ENCODE results near the gene COQ10B.
A peak's percentile ranks its signal among the peaks of the same experiment; 100 is the strongest.
"Not testable (repeated sequence)": the region's sequence is repeated elsewhere in the genome, so short reads cannot be mapped to it uniquely, and the experiment has no call there.

Gene COQ10B

DNA sequence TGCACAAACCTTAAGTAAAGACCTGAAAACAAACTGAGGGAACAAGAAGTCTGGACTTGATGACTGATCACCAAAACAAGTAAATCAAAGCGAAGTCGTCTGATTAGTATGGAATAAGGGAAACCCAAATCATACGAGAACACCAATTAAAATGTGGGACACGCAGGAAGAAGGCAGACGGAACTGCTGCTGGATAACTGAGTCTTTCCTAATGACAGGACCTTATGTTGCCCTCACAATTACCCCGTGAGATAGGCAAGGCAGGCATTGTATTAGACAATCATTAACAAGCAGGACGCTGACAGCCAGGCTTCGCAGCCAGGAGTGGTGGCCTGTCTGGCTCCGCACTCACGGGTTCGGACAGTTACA is 614 bp upstream of the COQ10B start:
- DNase-seq = no peak

DNA sequence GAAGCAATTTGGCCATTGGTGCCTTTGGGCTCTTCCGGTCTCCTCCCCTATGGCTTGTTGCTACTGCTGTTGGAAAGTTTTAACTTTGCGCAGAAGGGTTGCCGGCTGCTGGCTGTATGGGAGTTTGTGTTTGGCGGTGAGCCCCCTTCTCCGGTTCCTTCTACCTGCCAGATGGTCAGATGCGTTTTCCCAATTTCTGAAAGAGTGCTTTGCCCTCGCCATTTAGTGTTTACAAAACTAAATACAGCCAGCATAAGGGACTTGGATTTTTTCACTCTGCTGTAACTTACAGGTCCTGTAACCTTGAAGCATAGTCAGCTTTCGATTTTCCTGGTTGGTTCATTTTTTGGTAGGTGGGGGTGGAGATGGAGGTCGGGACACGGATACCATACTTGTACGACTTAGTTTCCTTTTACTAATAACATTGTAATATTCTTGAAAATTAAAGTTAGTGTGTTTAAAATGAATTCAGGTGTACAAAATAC is 604 bp downstream of the COQ10B start:
- DNase-seq = no peak

DNA sequence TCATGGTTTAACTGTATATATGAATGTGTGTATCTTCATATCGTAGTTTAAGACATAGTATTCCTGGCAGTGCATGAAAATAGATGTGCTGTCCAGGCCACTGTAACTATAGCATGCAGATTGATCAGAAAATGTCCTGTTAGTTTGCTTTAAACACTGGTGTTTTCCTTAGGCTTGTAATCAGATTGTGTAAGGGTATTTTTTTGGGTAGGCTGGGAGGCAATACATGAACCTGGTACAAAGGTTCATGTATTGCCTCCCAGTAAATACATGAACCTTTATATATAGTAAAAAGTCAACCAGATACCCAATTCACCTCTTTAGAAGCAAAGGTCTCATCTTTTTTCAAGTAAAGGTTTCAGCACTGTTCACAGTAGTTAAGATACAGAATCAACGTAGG is 1.6 kb downstream of the COQ10B start:
- no peak for DNase-seq

DNA sequence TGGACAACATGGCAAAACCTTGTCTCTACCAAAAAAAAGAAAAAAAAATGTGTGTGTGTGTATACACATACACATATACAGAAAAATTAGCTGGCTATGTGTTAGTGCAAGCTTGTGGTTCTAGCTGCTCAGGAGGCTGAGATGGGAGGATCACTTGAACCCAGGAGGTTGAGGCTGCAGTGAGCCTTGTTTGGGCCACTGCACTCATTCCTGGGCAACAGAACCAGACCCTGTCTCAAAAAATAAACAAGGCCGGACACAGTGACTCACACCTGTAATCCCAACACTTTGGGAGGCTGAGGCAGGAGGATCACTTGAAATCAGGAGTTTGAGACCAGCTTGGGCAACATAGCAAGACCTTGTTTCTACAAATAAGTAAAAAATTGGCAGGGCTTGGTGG is 2.1 kb downstream of the COQ10B start:
- DNase-seq = no peak

DNA sequence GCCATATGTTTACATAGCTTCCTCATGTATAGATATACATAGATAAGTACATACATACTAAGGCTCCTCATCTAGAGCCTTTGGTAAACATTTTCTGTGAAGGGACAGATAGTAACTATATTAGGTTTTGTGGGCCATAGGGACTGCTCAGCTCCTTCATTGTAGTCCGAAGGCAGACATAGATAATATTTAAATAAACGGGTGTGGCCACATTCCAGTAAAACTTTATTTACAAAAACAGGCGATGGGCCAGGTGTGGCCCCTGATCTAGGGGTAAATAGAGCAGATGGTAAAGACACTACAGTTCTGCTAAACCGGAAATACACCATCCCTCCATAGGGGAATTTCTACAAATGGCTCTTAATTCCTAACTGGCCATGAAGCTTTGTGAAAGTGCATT is 7.3 kb downstream of the COQ10B start:
- no peak for DNase-seq

DNA sequence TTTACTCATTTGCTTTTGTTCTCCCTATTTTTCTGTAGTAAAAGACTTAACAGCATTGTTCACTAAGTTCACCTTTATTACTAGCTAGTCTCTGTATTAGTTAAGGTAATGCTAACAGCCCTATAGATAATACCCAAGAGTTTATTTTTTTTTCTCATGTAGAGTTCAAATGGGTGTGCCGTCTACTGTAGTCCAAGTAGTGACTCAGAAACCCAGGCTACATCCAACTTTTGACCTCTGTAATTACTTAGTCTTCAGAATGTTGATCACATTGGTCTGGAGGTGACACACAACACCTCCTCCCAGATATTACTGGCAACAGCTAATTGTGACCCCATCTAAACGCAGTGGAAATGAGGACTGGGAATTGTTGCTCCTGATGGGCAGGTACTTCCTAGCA is 7.7 kb downstream of the COQ10B start:
- DNase-seq = no peak

DNA sequence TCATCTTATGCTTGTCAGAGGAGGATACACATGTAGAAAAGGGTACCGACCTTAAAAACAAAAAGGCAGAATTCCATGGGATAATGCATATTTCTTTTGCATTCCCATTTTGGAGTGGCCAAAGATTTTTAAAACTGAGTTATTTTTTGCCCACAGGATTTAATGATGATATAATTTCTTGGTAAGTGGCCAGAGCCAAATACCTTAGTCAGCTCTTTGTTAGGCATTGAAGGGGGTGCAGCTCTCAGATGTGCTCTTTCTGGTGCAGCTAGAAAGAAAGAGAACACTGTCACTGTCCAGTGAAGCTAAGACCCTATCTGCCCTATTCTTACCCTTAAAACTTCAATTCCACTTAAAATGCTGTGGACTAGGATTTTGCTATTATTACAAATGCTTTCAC is 10.8 kb downstream of the COQ10B start:
- DNase-seq = no peak

DNA sequence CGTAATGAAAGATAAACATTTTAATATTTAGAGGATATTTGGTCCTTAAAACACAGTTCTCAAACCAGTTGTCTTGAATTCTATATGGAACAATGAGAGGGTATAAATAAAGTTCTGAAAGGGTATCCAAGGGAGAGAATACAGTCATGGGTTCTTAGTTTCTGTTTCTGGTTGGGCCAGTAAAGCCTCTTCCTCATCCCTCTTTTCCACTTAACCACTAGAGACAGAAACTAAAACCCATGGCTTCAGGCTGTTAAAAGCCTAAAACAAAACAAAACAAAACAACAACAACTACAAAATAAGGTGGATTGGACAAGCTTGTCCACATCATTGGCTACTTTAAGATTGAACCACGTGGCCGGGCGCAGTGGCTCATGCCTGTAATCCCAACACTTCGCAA is 18.8 kb downstream of the COQ10B start:
- no peak for DNase-seq

DNA sequence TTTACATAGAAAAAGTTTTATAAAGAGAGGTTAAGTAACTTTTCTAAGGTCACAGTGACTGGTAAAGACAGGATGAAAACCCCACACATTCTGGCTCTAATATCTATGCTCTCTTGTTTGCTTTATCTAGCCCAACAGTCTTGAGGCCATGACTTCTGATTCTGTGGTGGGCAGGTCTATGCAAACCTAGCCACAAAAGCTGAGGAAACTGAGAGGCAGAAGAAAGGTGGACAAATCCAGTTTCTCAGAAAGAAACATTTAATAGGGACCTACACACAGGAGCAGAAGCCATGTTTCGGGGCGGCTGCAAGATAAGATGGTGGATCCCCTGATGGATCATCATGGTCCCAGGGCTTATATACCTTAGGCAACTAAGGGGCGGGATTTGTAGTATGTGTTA is 24.4 kb downstream of the COQ10B start:
- no peak for DNase-seq

DNA sequence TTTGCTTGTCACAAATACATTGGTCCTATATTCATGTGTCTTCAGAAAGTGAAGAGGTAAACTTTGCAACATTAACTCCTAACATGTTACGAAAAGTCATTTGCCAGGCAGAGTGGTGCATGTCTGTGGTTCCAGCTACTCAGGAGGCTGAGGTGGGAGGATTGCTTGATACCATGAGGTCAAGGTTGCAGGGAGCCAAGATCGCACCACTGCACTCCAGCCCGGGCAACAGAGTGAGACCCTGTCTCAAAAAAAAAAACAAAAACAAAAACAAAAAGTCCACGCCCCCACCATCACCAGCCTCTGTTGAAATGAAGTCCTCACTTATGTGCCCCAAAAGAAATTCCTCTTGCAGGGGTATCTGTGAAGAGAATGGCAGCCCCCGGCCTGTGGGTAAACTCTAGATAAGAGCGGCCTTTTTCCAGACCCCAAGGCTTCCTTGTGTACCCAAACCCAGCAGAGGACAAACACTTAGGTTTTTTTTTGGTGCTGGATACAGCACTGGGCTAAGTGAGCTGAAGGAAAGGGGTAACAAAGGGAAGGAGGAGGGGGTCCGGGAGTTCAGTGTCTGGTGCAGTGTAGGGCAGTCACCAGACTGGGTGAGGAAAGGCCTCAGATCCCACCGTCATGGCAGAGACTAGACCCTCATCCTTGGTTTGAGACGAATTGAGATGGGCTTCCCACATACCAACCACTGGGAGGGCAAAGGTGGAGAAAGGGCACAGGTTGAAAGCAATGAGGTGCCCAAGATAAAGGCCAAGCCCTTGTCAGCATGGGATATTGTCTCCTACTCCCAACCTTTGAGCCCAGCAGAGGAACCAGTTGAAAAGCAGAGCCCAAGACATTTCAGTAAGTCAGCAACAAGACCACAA is 27.0 kb downstream of the COQ10B start:
- DNase-seq = no peak

DNA sequence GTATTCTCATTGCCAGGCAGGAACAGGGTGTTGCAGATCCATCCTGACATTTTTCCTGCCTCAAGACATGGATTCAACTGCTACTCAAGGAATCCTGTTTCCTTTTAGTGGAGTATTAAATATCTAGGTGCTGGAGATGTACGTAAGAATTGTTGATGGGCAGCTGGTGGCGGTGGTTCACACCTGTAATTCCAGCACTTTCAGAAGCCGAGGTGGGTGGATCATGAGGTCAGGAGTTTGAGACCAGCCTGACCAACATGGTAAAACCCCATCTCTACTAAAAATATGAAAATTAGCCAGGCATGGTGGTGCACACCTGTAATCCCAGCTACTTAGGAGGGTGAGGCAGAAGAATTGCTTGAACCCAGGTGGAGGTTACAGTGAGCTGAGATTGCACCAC is 30.9 kb downstream of the COQ10B start:
- not testable (repeated sequence) for DNase-seq

DNA sequence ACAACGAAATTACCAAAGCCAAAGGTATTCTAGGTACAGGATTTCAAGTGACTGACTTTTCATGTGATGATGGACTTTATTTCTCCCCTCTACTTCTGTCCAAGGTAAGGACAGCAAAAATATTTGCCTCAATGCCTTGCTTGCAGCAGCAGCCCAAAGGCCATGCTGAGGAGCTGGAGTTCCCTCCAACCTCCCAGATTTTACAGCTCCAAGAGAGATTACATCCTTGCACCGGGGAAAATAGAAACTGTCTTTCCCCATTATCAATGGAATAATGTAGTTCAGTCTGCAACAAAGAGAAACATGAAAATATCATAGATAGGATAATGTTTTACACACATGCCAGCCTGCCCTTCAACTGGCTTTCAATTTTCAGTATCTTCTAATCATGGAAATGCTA is 32.8 kb downstream of the COQ10B start:
- no peak for DNase-seq

DNA sequence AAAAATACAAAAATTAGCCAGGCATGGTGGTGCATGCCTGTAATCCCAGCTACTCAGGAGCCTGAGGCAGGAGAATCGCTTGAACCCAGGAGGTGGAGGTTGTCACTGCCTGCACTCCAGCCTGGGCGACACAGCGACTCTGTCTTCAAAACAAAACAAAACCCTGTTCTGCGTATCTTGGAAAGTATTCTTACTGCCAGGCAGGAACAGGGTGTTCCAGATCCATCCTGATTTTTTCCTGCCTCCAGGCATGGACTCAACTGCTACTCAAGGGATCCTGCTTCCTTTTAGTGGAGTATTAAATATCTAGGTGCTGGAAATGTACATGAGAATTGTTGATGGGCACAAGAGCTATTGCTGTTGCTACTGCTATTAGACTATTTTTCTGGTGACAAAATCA is 34.0 kb downstream of the COQ10B start:
- no peak for DNase-seq

DNA sequence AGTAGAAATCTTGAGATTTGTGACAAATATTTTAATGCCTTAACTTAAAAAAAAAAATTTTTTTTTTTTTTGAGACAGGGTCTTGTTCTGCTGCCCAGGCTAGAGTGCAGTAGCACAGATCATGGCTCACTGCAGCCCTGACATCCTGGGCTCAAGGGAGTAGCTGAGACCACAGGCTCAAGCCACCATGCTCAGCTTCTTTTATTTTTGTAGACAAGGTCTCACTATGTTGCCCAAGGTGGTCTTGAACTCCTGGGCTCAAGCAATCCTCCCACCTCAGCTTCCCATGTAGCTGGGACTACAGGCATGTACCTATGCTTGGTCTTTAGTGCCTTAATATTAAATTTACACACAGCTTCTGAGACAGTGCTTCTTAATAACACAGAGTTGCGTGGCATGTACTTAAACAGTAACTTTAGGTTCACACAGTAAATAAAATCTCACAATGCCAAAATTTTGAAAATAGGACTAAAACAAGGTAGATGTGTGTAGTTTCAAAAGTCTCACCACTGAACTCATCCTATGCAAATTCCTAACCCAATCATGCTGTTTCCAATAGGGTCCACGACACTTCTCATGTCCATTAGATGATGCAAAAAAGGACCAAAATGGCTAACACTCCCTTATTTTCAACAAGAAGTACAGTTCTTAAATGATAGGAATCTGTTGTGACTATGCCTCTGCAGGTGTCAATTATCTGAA is 42.2 kb downstream of the COQ10B start:
- DNase-seq = no peak

DNA sequence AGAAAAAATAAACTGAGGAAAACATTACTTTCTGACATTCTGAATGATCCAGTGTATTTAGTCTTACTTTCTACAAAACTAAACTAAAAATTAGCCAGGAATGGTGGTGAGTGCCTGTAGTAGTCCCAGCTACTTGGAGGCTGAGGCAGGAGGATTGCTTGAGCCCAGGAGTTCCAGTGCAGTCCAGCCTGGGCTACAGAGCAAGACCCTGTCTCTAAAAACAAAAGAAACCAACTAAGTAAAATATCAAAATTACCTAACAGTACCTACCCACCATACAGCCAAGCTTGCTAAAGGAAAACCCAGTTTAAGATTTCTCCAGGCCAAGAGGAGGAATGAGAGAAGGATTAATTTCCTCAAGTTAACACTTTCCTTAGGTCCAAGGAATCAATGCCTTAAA is 43.3 kb downstream of the COQ10B start:
- no peak for DNase-seq

DNA sequence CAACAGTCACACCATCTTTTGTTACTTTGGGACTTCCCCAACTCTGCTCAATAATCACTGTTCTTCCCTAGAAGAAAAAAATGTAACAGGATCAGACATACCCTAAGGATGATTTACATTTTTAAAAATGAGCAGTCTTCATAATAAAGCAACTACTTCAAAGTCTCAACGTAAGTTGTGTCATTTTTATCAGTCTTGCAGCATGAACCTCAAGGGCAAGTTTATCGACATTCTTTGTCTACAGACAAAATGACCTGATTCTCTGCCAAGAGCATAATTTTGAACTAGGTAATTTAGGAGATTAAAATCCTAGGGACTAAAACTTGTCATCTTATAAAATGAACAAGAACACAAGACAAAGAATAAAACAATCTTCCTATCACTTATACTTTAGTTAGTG is 44.0 kb downstream of the COQ10B start:
- DNase-seq = no peak

DNA sequence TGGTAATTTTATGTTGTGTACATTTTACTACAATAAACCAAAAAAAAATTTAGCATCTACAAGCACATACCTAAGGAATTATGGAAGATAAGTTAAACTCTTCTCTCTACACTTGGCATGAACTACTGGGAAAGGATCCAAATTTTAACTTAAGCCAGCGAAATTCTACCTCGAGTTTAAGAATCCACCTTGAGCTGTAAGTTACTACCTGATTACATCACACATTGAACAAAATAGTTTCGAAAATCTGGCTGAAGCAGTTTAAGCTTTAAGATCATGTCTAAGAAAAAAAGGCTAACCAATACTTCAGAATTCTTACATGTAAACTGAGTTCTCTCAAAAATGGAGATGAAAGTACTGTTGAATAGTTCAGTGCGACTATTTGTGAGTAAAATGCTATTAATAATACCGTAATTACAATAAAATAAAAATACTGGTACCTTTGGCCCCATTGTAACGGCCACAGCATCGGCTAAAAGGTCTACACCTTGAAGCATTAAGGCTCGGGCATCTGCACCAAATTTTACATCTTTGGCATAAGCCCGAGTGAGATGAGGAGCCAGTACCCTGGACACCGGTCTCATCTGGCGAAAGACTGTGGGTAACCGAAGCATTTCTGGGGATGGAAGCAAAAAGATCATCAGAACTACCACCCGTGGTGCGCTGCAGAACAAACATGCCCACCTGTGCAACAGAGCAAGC is 45.0 kb downstream of the COQ10B start:
- no peak for DNase-seq

DNA sequence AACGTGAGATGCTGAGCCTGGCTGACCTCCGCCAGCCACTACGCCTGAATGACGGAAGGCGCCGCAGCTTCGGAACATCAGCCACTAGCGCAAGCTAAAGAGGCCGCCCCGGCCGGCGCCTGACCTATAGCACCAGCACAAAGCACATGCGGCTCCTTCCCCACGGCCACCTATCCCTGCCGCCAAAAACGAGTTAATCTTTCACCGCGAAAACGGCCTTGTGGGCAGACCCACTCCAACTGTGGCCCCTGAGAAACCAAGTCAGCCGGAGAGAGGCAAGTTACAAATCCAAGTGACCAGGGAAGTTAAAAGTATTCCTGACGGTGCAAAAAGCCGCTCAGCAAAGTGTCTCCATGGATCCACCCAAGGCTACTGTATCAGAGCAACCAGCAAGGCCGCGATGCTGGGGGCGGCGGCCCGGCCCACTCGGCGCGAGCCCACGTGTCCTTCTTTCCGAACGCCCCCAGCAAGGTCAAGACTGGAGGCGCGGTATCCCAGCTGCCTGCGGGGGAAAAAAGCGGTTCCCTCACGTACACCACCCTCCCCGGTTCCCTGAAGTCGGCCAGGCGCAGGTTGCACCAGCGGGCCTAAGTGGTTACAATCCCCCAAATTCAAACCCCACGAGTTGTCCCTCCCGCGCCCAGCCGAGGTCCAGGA is 45.7 kb downstream of the COQ10B start:
- DNase-seq = no peak

DNA sequence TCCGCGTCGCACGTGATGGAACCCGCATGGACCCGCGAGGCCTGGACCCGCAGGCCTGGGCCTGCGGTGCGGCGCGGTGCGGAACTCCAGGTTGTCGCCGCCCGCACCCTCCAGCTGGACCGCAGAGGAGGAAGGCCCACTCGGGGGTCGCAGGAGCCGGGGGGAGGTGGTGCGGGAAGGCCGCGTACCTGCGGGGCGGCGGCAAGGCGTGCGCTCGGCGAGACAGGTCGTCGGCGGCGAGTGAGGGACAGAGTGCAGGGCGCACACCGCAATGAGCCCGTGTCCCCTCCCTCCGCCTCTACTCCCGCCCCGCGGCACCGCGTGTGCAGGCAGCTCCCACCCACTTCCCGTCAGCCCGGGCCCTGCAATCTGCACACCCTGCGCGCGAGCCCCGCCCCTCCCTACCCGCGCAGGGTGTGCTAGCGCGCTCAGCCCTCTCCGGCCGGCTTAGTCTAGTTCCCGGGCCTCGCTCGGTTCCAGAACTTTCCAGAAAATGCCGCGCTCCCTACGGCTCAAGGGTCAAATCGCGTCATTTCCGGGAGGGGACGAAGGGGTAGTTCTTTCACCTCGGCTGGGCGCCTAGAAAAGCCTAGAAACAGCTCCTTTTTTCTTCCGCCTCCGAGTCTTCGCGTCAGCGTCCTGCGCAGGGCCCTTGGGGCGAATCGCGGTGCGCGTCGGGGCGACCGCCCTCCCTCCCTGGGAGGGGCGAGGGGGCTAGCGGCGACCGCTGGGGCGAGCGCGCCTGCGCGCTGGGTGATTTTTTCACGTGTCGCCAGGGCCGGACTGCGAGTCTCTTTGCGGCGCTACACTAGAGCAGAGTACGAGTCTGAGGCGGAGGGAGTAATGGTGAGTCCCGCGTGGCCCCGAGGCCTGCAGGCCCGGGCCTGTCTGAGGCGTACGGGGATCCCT is 46.5 kb downstream of the COQ10B start, which contains the start of the genes HSPD1 and HSPE1:
Gene HSPD1 (minus strand): TSS at position 247 of the 909 bp plus-strand sequence. CDS start 992 bp downstream, outside the sequence.
Gene HSPE1 (plus strand): TSS at position 786 of the 909 bp plus-strand sequence. CDS start 58 bp downstream, at position 844.
- peak; percentile 98 for DNase-seq

DNA sequence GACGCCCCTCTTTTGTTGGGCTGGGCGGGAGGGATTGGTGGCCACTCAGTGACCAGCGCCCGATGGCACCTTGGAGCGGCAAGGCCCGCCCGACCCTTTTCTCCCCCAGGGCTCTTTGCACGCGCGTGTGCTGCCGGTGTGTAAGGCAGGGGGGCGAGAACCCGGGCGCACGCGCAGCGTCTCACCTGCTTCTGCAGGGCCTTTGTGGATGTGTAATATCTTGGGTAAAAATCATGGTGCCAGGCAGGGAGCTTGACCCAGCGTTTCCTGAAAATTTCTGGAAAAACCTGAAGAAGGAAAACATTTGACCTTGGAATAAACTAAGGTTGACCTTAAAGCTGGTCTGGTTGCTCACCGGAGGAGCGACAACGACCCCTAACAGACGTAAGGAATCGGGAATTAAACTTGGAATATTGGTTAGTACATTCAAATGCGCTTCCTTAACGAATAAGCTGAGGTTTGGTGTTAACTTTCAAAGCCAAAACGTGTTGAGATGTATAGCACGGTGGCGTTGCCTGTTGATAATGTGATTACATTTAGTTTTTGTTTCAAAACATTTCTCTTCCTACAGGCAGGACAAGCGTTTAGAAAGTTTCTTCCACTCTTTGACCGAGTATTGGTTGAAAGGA is 47.3 kb downstream of the COQ10B start:
- no peak for DNase-seq

DNA sequence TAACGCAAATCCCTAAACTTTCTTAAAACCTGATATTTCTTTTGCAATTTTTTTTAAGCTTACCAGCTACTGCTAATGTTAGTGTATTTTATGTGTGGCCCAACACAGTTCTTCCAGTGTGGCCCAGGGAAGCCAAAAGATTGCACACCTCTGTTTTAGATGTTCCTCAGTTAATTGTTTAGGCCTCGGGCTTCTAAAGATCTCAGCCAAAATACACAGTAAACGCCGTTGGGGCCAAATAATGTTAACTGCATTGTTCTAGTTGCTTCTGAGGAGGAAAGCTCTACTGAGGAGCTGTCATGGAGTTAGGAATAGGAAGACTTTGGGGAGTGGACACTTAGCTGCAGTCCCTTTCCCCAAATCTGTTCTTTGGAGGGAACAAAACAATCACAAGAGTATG is 48.8 kb downstream of the COQ10B start:
- DNase-seq = no peak

Measured in NCI-H510A treated with DMSO at 0.1 percent for 48 hours (cell line).